OCI-M2 (cell line): Measurements from ENCODE around the gene RSPO4.
A peak's percentile ranks its signal among the peaks of the same experiment; 100 is the strongest.

Experiments used
- DNase-seq: peaks from one replicate; lab custom pipeline; 2025; ENCODE audit not compliant: unreplicated experiment; lab: John Stamatoyannopoulos, UW

The RSPO4 gene

DNA sequence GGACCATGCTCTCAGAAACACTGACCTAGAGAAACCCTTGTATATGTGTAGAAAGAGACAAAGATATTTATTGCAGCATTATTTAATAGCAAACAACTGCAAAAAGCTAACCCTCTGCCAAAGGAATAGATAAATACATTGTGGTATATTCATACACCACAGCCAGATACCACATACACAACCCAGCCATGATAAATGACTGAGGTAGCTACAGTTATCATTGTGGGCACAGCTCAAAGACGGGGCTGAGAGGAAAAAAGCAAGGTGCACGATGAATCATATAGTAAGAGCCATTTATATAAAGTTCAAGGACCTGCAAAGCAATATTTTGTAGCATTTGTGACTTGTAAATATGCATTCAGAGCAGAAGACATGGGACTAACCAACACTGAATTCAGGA is 30.8 kb downstream of the RSPO4 start:
- DNase-seq, result no peak

- no peak for DNase-seq
Measured at GRCh38 chr20:969868-970267, 32.2 kb downstream of the RSPO4 start.

DNA sequence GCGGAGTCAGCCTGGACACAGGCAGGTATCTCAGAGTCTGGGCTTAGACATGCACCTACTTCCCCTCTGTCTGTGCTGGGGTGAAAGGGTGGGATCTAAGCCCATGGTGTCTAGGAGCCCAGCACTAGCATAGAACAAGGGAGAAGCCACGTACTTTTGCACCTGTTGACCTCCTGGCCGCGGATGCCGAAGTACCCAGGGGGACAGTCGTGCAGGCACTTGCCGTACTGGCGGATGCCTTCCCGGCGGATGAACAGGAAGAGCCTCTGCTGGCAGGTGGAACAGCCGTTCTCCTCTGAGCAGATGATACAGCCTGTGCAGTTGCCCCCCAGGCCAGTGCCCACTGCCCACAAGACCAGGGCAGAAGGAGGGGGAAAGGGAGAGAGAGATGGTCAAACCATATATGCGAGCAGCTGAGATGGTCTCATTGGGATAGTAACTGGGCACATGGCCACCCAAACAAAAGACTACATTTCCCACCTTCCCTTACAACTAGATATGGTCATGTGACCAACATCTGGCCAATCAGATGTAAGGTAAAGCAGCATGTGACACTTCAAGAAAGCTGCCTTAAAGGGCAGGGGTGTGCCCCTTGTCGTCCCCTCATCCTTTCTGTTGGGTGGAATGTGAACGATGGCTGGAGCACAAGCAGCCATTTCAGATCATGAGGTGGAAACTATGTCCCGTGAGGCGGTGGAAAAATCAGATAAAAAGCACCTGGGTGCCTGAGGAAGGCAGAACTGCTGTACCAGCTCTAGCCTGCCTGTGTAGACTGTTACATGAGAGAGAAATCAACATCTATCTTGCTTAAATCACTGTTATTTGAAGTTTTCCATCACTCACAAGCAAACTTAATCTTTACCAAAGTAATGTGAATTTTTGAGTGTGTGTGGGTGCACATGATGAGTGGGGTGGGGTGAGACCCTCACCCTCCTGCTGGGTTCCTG is 34.0 kb downstream of the RSPO4 start:
- no peak for DNase-seq

DNA sequence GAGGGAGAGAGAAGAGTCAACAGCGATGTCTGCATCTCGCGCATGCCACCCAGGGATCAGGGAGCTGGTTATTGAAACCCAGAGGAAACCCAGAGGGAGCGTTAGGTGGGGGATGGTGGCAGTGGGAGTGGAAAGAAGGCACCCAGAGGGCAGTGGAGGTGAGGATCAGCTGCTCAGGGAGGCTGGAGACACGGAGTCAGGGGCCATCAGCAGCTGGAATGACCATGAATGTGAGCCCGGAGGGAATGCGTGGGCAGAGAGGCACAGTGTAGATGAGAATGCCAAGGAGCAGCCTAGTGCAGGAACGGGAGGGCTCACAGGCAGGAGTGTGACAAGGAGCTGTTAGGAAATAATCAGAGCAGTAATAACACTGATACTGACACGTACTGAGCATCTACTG is 36.2 kb downstream of the RSPO4 start:
- no peak for DNase-seq

- DNase-seq, result no peak
Measured at GRCh38 chr20:963795-964194, 38.3 kb downstream of the RSPO4 start.

- DNase-seq, result no peak
Measured at GRCh38 chr20:962683-963082, 39.4 kb downstream of the RSPO4 start.

- no peak for DNase-seq
Measured at GRCh38 chr20:962223-962622, 39.9 kb downstream of the RSPO4 start.

- DNase-seq, result no peak
Measured at GRCh38 chr20:961768-962167, 40.3 kb downstream of the RSPO4 start.

DNA sequence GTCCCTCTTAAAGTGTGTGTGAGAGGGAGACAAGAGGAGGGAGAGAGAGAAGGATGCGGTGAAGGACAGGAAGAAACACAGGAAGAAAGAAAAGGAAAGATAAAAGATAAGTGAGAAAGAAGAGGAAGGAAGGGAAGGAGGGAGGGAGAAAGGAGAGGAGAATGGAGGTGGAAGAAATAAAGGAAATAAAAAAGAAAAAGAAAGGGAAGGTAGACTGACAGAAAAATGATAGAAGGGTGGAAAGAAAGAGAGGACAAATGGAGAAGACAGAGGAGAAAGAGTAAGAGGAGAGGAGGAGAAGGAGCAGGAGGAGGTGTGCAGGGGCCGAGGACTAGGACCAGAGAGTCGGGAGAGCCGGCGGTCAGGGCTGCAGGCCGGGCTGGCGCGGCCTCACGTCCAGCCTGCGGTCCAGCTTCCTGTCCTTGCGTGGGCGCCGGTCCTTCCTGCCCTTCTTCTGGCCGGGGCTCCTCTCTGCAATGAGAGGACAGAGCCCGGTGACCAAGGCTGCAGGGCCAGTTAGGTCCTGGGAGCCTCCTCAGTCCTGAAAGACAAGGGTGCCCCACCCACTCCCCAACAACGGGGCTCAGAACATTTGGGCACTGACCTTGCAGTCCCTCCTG is 42.0 kb downstream of the RSPO4 start:
- DNase-seq, result no peak

DNA sequence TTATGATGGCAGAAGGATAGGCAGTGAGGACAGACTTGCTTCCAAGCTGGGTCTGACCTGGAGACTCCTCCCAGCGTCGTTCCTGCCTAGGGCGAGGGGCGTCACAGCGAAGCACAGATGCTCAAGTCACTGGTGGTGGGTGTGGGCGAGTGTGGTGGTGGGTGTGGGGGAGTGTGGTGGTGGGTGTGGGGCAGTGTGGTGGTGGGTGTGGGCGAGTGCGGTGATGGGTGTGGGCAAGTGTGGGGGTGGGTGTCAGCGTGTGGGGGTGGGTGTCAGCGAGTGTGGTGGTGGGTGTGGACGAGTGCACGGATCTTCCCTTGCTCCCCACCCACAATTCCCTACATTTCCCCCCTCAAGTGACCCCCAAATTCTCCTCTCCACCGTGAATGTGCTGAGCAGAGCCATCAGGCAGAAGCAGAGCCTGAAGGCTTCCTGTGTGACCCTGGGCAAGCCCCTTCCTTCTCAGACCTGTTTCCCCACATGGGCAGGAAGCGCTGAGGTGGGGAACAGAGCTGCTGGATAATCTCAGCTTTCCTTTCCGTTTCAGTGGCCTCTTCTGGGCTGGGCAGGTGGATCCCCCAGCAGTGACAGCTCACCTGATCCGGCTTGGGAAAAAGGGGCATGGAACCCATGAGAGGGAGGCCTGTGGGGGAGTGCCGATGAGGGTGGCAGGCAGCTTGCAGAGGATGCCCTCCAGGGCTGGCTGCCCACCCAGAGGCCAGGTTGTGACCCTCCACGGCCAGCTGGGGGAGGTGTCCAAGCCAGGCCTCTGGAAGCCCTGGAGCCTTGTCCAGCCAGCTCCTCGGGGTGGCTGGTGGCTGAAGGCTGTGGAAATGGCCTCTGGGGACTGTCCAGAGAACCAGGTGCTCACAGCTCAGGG is 42.9 kb downstream of the RSPO4 start:
- DNase-seq, result no peak

GRCh38 chr20:957544-957943 is 44.6 kb downstream of the RSPO4 start:
- no peak for DNase-seq

DNA sequence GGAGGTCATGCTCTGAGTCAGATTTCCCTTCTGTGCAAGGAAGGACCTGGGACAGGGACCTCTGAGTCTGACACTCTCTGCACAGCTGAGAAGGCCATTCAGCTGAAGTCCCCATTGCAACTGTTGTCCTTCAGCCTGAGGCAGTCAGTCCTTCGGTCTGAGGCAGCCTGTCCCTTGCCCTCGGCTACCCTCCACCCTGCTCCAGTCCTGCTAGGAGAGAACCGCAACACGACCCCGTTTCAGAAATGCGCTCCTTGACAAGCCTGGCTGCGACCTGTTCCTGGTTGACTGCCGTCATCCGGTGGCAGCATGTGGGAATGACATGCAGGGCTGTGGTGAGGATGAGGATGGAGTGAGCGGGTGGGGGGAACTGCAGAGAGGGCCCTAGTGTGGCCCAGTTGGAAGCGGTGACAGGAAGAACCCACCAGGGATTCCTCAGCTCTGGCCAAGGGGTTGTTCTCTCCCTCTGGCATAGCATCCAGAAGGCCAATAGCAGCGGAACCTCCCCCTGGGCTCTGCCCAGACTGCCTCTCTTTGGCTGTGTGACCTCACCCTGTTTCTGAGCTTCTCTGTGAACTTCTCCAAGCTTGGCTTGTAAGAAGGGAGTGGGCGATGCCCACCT is 45.7 kb downstream of the RSPO4 start:
- peak; percentile 39 for DNase-seq

GRCh38 chr20:955656-956055 is 46.5 kb downstream of the RSPO4 start:
- no peak for DNase-seq

DNA sequence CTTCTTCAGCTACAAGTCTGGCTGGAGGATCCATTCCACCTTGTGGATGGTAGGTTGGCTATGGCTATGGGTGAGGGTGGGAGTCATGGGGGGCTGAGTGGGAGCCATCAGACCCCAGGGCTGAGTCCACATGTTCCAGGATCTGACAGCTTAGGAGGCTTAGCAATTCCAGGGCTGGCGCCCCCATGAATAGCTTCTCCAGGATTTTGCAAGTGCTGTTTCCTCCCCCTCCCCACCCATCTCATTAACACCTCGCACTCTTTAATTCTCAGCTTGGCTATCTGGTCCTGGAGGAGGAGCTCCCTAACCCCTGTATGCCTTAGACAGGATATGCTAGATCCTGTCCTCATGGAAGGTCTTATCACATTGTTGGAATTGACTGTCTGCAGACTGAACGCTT is 47.0 kb downstream of the RSPO4 start:
- DNase-seq, result no peak

DNA sequence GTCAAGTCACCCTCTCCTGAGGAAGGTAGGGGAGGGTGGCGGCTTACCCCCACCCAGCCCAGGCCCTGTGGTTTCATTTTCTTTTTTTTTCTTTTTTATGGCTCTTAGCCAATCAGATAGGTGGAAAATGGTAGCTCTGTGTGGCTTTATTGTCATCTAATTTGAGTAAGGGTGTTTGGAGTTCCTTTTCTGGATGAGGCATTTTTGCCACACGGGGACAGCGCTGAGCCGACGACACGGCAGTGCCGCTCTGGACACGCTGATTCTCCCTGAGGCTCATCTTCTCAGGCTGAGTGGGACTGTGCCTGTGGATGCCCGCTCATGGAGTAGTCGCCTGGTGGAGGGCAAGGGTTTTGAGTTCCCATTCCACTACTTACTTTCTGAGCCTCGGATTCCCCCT is 48.4 kb downstream of the RSPO4 start:
- no peak for DNase-seq

DNA sequence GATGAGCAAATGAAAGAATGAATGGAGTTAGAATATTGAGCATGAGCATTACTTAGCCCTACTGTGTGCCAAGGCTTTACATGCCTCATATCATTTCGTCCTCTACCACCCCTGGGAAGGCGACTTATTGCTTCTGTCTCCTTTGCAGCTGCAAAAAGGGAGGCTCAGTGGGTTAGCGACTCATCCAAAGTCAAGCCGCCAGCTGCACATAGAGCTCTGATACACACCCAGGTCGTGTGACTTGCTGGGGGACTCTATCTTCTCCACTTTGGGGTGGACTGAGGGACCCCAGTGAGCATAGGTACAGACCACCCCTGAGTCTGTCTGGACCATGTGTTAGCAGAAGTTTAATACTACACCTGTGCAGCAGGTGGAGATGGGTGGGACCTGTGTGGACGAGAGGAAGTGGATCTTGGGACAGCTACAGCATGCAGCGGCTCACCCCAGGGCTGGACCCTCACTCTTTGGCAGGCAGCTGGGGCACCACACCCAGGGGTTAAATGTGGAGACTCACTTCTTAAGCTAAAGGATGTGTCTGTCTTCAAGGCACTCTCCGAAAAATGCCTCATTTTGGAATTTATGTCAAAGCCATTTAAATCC is 49.8 kb downstream of the RSPO4 start:
- no peak for DNase-seq

DNA sequence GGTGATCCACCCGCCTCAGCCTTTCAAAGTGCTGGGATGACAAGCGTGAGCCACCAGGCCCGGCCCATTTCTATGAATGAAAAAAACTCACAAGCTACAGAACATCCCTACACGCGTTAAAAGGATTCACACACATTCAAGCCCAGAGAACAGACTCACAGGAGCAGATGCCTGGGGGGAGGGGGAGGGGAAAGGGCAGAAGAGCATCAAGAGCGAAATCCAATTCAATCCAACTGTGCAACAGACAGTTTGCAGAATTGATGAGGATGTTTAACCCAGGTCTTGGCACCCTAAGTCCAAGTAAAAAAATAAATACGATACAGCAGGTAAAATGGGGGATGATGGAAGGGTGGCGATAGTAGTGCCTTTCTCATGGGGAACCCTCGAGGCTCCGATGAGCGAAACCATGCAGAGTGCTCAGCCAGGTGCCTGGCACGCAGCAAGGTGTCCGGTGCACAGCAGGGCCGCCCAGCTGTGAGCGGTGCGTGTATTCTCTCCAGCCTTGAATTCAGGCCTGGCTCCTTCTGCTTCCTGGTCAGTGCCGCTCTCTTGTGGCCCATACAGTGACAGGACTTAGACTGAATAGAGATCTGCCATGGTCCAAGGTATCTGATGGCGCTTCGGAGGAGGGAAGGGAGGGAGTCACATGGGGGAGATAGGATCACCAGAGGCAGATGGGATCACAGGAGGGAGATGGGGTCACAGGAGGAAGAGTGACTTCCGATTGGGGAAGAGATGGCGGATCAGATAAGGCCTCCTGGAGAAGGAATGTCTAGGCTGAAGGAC is 50.5 kb downstream of the RSPO4 start:
- DNase-seq, result no peak

- DNase-seq, result no peak
Measured at GRCh38 chr20:949717-950116, 52.4 kb downstream of the RSPO4 start.

DNA sequence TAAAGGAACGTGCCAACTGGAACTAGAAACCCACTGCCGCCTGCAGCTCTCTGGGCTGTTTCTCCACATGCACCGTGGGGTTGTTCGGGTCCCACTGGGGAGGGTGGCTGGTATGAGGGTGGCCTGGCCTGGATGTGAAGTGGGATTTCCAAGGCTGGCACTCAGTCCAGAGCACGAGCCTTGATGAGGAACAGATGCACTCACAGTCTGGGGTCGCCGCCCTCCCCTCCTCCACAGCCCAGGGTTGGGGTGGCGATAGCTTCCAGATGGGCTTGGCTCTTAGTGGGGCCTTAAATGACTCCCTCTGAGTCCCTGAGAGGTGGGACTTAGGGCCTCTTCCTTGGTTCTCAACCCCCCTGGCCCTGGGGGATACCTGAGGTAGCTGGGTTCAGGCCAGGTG is 55.3 kb downstream of the RSPO4 start:
- DNase-seq, result no peak

DNA sequence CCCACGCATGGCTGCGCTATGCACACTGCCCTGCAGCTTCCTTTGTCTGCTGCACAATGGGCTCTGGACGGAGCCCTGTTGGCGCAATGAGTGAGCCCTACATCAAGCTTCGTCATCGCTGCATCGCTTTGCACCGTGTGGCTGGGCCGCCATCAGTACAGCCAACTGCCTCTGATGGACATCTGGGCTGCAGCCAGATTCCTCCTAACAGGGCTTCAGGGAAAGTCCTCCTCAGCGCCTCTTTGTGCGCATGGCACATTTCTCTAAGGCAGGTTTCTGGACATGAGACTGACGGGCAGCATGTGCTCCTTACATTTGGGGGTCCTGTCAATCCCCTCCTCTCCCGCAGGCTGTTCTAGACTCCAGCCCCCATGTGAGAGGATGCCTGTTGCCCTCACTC is 56.3 kb downstream of the RSPO4 start:
- DNase-seq, result no peak
